Hair follicular keratinocyte (primary cell): ENCODE measurements around the gene SLC31A2. TPM values are rescaled to one million over a fixed set of nuclear protein-coding genes. Genes with fewer than 3 reads are reported as not detected.

Experiments
- total RNA-seq: library from RNA; depleted of rRNA; stranded (reverse); fragments of >200 nt; gene quantifications from 2 replicates; pipeline ENCODE4 v1.2.3, GENCODE V29; 2015

SLC31A2 gene
- 49.6 and 74.3 TPM in 2 replicates for total RNA-seq

GRCh38 chr9:113150670-113151611 is at the start of gene SLC31A2:
SLC31A2 (plus strand) TSS chr9:113151007; CDS start chr9:113151075, 68 bp downstream.

Other genes starting within 250 kb of the SLC31A2 start
- 1.6 and 2.7 TPM in 2 replicates for gene ZNF883, start 138.8 kb upstream of the SLC31A2 start, total RNA-seq
- 0.80 and 2.3 TPM in 2 replicates for gene ZFP37, start 94.3 kb upstream of the SLC31A2 start, total RNA-seq
- 11.0 and 12.0 TPM in 2 replicates for gene FKBP15, start 70.3 kb downstream of the SLC31A2 start, total RNA-seq
- 16.1 and 20.4 TPM in 2 replicates for gene SLC31A1, start 70.5 kb downstream of the SLC31A2 start, total RNA-seq
- gene CDC26, start 124.6 kb downstream of the SLC31A2 start, total RNA-seq = 20.8 and 49.2 TPM in 2 replicates
- gene PRPF4, start 124.7 kb downstream of the SLC31A2 start, total RNA-seq = 26.9 and 38.5 TPM in 2 replicates
- gene RNF183, start 152.4 kb downstream of the SLC31A2 start, total RNA-seq = not detected in 2 replicates
- gene WDR31, start 189.3 kb downstream of the SLC31A2 start, total RNA-seq = 0.27 and 0.86 TPM in 2 replicates
- not detected in 2 replicates for gene BSPRY, start 198.5 kb downstream of the SLC31A2 start, total RNA-seq
- gene HDHD3, start 226.0 kb downstream of the SLC31A2 start, total RNA-seq = 15.6 and 21.6 TPM in 2 replicates